Measurements from ENCODE around the gene DIO1. TPM values are rescaled to one million over a fixed set of nuclear protein-coding genes. Genes with fewer than 3 reads are reported as not detected.

Gene DIO1
- total RNA-seq, 2 donors from 2014 or later = 0.32 TPM; not detected in 1

- Histone ChIP-seq H3K27me3 (no peaks in the 10 kb centered on the region), H3K36me3 (no peaks in the 10 kb centered on the region), H3K4me1 (peaks cover 3% of the 10 kb centered on the region), H3K4me3 (no peak overlapping the region), H3K9me3 (no peaks in the 10 kb centered on the region), H3K27ac (no peak overlapping the region), H3K9ac (ENCODE audit: low read depth in 2 of 2, low read length in 2 of 2) (no peak overlapping the region)
- TF ChIP-seq CTCF (IDR thresholded peaks at IDR 0.05) = no peak
- DNase-seq = no peak
- intact Hi-C loops (cut with DNase I) = no loop called here
These were observed 49.6 kb downstream of the DIO1 start for GRCh38 chr1:53943490-53944043.

GRCh38 chr1:53944469-53945182, 50.6 kb downstream of the DIO1 start:
- TF ChIP-seq CTCF (IDR thresholded peaks at IDR 0.05) = no peak
- intact Hi-C loops (cut with DNase I) = loop anchor here (5.0 kb wide), 1 partner anchor 67 kb away; no protein-coding TSS in a partner anchor
- peak; percentile 28 for DNase-seq

GRCh38 chr1:53945183-53945432, 51.1 kb downstream of the DIO1 start:
- Histone ChIP-seq H3K27ac (peak overlapping the region; percentile 89), H3K4me3 (peak overlapping the region; percentile 73), H3K9me3 (no peaks in the 10 kb centered on the region), H3K4me1 (peaks cover 3% of the 10 kb centered on the region), H3K9ac (ENCODE audit: low read depth in 2 of 2, low read length in 2 of 2) (peak overlapping the region; percentile 69 to 84), H3K36me3 (no peaks in the 10 kb centered on the region), H3K27me3 (no peaks in the 10 kb centered on the region)
- intact Hi-C loops (cut with DNase I) = loop anchor here (5.0 kb wide), 1 partner anchor 68 kb away; no protein-coding TSS in a partner anchor
- no peak for TF ChIP-seq CTCF (IDR thresholded peaks at IDR 0.05)
- DNase-seq = no peak

More at GRCh38 chr1:53944469-53945182, 50.6 kb downstream of the DIO1 start:
- H3K36me3 ChIP-seq = no peaks in the 10 kb centered on the region
- peak overlapping the region; percentile 69 to 84 for H3K9ac ChIP-seq (ENCODE audit: low read depth in 2 of 2, low read length in 2 of 2)
- H3K27me3 ChIP-seq = no peaks in the 10 kb centered on the region
- H3K4me1 ChIP-seq = peaks cover 3% of the 10 kb centered on the region
- peak overlapping the region; percentile 89 for H3K27ac ChIP-seq
- H3K9me3 ChIP-seq = no peaks in the 10 kb centered on the region
- H3K4me3 ChIP-seq = peak overlapping the region; percentile 73

GRCh38 chr1:53945433-53946251, 51.7 kb downstream of the DIO1 start, which contains the start of gene IFT25:
TSS of gene IFT25 (minus strand) at chr1:53945699. CDS start at chr1:53940082, 5,617 bp downstream.
- intact Hi-C loops (cut with DNase I) = loop anchor here (5.0 kb wide), 1 partner anchor 68 kb away; no protein-coding TSS in a partner anchor
- no peaks in the 10 kb centered on the region for H3K27me3 ChIP-seq
- H3K4me1 ChIP-seq = peaks cover 3% of the 10 kb centered on the region
- no peak for TF ChIP-seq CTCF (IDR thresholded peaks at IDR 0.05)
- H3K9me3 ChIP-seq = no peaks in the 10 kb centered on the region
- H3K9ac ChIP-seq (ENCODE audit: low read depth in 2 of 2, low read length in 2 of 2) = peak within 1 kb of the TSS; percentile 69 to 84
- no peaks in the 10 kb centered on the region for H3K36me3 ChIP-seq
- peak within 1 kb of the TSS; percentile 73 for H3K4me3 ChIP-seq
- peak; percentile 99 for DNase-seq
- peak within 1 kb of the TSS; percentile 89 for H3K27ac ChIP-seq

Data from colonic mucosa (tissue), 4 donors.